ENCODE results near the gene MCCD1.
"Not testable (repeated sequence)": the region's sequence is repeated elsewhere in the genome, so short reads cannot be mapped to it uniquely, and the experiment has no call there.

MCCD1 gene

DNA sequence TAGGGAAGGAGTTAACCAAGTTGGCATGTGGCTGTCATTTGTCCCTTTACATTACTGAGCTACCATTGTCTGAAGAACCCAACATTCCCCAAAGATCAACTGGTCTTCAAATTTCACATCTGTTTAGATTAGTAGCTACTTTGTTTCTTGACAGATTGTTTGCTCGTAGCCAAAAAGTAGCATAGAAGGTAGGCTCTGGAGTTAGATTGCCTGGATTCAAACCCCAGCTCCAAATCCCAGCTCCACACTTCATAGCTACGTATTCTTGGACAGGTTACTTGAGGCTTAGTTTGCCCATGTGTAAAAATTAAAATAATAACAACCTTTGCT, 19.7 kb downstream of the MCCD1 start:
- H3K27ac ChIP-seq (ENCODE audit: low read depth, low read length), result no peak overlapping the region
- H2BK5ac ChIP-seq (ENCODE audit: low read depth, low read length, poor library complexity), result no peak overlapping the region
- H3K27me3 ChIP-seq (ENCODE audit: insufficient read depth, low read length), result no peaks in the 10 kb centered on the region
- H3K4ac ChIP-seq (ENCODE audit: low read depth, low read length), result no peak overlapping the region
- H3K36me3 ChIP-seq (ENCODE audit: control insufficient read depth in 1 of 2, insufficient read depth in 2 of 2, low read length in 2 of 2), result peaks cover 5 to 7% of the 10 kb centered on the region in 2 experiments
- no peak overlapping the region for H3K14ac ChIP-seq (ENCODE audit: low read length)
- H3K79me1 ChIP-seq (ENCODE audit: low read length), result peaks cover 2% of the 10 kb centered on the region
- no peaks in the 10 kb centered on the region for H3K79me2 ChIP-seq (ENCODE audit: control insufficient read depth, insufficient read depth, low read length, poor library complexity)
- no peaks in the 10 kb centered on the region for H3K9me3 ChIP-seq (ENCODE audit: insufficient read depth, low read depth, low read length)
- no peak overlapping the region for H4K91ac ChIP-seq (ENCODE audit: low read depth, low read length)
- H3K18ac ChIP-seq (ENCODE audit: low read length), result no peak overlapping the region
- no CpG with 5 or more reads among the region's 2 CpGs for WGBS (ENCODE audit: extremely low coverage, insufficient coverage, insufficient read length)
- H2BK120ac ChIP-seq (ENCODE audit: insufficient read depth, low read length, poor library complexity), result no peak overlapping the region
- H3K23ac ChIP-seq (ENCODE audit: low read length), result no peak overlapping the region
- H4K12ac ChIP-seq (ENCODE audit: low read depth, low read length), result no peak overlapping the region
- no peak overlapping the region for H2AK5ac ChIP-seq (ENCODE audit: low read length)
- no peak overlapping the region for H2BK12ac ChIP-seq (ENCODE audit: low read length)
- H3K4me1 ChIP-seq (ENCODE audit: control insufficient read depth in 1 of 2, insufficient read depth in 2 of 2, low read length in 2 of 2), result peaks cover 4 to 5% of the 10 kb centered on the region in 2 experiments
- no peak overlapping the region for H2AFZ ChIP-seq (ENCODE audit: insufficient read depth, low read length, poor library complexity)
- DNase-seq, result no peak
- H3K4me3 ChIP-seq (ENCODE audit: low read depth, low read length), result no peak overlapping the region
- peak overlapping the region; percentile 8 for H3K4me2 ChIP-seq (ENCODE audit: low read length)
- H3K9ac ChIP-seq (ENCODE audit: low read length), result no peak overlapping the region
- H4K8ac ChIP-seq (ENCODE audit: low read depth, low read length), result no peak overlapping the region

DNA sequence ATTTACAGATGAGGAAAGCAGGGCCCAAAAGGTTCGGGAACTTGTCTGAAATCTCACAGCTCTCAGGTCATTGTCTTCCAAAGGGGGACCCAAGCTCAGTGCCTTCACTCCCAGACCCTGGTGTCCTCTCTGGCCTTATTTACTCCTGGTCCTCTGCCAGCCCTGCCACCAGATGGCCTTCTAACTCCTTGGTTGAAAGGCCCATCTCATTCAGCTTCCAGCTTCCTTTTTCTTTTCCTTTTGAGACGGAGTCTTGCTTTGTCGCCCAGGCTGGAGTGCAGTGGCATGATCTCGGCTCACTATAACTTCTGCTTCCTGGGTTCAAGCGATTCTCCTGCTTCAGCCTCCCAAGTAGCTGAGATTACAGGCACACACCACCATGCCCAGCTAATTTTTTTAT, 22.6 kb downstream of the MCCD1 start:
- not testable (repeated sequence) for H3K9ac ChIP-seq (ENCODE audit: low read length)

DNA sequence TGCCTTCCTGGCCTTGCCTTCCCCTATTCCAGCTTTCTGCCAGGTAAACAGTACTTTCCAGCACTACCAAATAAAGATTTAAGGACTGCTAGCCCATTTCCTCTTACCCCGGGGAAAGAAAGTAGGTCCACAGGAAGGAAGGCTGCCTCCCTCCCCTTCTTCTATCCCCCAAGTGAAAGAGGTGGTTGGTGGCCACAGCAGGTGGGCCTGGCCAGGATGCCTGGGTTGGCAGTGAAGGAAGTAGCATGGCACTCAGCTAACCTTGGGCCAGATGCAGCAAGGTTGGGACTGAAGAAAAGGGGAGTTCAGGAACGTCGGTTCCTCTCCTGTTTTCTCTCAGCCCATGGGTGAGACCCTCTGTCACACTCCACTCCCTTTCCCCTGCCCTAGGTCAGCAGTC, 27.5 kb downstream of the MCCD1 start:
- Histone ChIP-seq H2BK12ac (ENCODE audit: low read length) (no peak overlapping the region), H3K4me2 (ENCODE audit: low read length) (no peak overlapping the region), H3K23ac (ENCODE audit: low read length) (no peak overlapping the region), H3K36me3 (ENCODE audit: control insufficient read depth in 1 of 2, insufficient read depth in 2 of 2, low read length in 2 of 2) (peaks cover 20 to 28% of the 10 kb centered on the region in 2 experiments), H3K9ac (ENCODE audit: low read length) (no peak overlapping the region), H3K18ac (ENCODE audit: low read length) (no peak overlapping the region), H3K4ac (ENCODE audit: low read depth, low read length) (no peak overlapping the region), H4K12ac (ENCODE audit: low read depth, low read length) (no peak overlapping the region), H3K4me3 (ENCODE audit: low read depth, low read length) (no peak overlapping the region), H3K14ac (ENCODE audit: low read length) (no peak overlapping the region), H4K91ac (ENCODE audit: low read depth, low read length) (no peak overlapping the region), H2BK120ac (ENCODE audit: insufficient read depth, low read length, poor library complexity) (no peak overlapping the region), H3K79me2 (ENCODE audit: control insufficient read depth, insufficient read depth, low read length, poor library complexity) (no peaks in the 10 kb centered on the region), H2AK5ac (ENCODE audit: low read length) (no peak overlapping the region), H3K4me1 (ENCODE audit: control insufficient read depth in 1 of 2, insufficient read depth in 2 of 2, low read length in 2 of 2) (peaks cover 20 to 23% of the 10 kb centered on the region in 2 experiments), H2BK5ac (ENCODE audit: low read depth, low read length, poor library complexity) (no peak overlapping the region), H3K27ac (ENCODE audit: low read depth, low read length) (no peak overlapping the region), H2AFZ (ENCODE audit: insufficient read depth, low read length, poor library complexity) (no peak overlapping the region), H3K9me3 (ENCODE audit: insufficient read depth, low read depth, low read length) (no peaks in the 10 kb centered on the region), H3K79me1 (ENCODE audit: low read length) (peaks cover 8% of the 10 kb centered on the region), H3K27me3 (ENCODE audit: insufficient read depth, low read length) (no peaks in the 10 kb centered on the region), H4K8ac (ENCODE audit: low read depth, low read length) (no peak overlapping the region)
- WGBS (ENCODE audit: extremely low coverage, insufficient coverage, insufficient read length), result no CpG with 5 or more reads among the region's 3 CpGs
- DNase-seq, result no peak

More for the DNA sequence above, 22.6 kb downstream of the MCCD1 start:
- H3K36me3 ChIP-seq (ENCODE audit: control insufficient read depth in 1 of 2, insufficient read depth in 2 of 2, low read length in 2 of 2), result peaks cover 10 to 12% of the 10 kb centered on the region in 2 experiments
- H3K18ac ChIP-seq (ENCODE audit: low read length); H4K8ac ChIP-seq (ENCODE audit: low read depth, low read length); H3K79me2 ChIP-seq (ENCODE audit: control insufficient read depth, insufficient read depth, low read length, poor library complexity); H3K4me2 ChIP-seq (ENCODE audit: low read length); H2AK5ac ChIP-seq (ENCODE audit: low read length); H3K4ac ChIP-seq (ENCODE audit: low read depth, low read length); H2BK120ac ChIP-seq (ENCODE audit: insufficient read depth, low read length, poor library complexity); H4K12ac ChIP-seq (ENCODE audit: low read depth, low read length); H2BK5ac ChIP-seq (ENCODE audit: low read depth, low read length, poor library complexity); H2BK12ac ChIP-seq (ENCODE audit: low read length); H3K4me3 ChIP-seq (ENCODE audit: low read depth, low read length); H3K27ac ChIP-seq (ENCODE audit: low read depth, low read length); H2AFZ ChIP-seq (ENCODE audit: insufficient read depth, low read length, poor library complexity); H3K4me1 ChIP-seq (ENCODE audit: control insufficient read depth in 1 of 2, insufficient read depth in 2 of 2, low read length in 2 of 2); H4K91ac ChIP-seq (ENCODE audit: low read depth, low read length); H3K23ac ChIP-seq (ENCODE audit: low read length); H3K14ac ChIP-seq (ENCODE audit: low read length); H3K9me3 ChIP-seq (ENCODE audit: insufficient read depth, low read depth, low read length); H3K27me3 ChIP-seq (ENCODE audit: insufficient read depth, low read length); H3K79me1 ChIP-seq (ENCODE audit: low read length): not testable (repeated sequence)
- WGBS (ENCODE audit: extremely low coverage, insufficient coverage, insufficient read length), result no CpG with 5 or more reads among the region's 5 CpGs
- DNase-seq, result peak in 1 of 2 donors; percentile 43

DNA sequence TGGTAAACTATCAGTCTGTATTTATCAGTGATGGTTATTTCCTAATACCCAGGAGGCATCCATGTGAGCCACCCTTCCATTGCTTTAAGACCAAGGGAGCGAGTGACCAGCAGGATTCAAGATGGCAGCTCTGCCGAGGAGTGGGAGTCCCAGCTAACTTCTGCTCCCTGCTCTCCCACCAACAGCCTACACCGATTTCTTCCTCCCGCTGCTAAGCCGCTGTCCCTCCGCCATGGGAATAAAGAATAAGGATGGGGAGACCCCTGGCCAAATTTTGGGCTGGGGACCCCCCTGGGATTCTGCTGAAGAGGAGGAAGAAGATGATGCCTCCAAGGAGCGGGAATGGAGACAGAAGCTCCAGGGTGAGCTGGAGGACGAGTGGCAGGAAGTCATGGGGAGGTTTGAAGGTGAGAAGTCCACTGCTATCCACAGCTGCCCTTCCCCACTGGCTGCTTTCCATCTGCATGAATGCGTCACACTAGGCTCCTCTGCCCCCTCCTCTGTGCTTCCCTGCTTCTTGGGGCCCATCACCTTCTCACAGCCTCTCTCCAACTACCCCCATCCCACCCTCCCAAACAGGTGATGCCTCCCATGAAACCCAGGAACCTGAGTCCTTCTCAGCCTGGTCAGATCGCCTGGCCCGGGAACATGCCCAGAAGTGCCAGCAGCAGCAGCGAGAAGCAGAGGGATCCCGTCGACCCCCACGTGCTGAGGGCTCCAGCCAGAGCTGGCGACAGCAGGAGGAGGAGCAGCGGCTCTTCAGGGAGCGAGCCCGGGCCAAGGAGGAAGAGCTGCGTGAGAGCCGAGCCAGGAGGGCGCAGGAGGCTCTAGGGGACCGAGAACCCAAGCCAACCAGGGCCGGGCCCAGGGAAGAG, 28.9 kb downstream of the MCCD1 start:
- H3K4ac ChIP-seq (ENCODE audit: low read depth, low read length), result no peak overlapping the region
- no peak overlapping the region for H3K14ac ChIP-seq (ENCODE audit: low read length)
- peaks cover 8% of the 10 kb centered on the region for H3K79me1 ChIP-seq (ENCODE audit: low read length)
- no peaks in the 10 kb centered on the region for H3K9me3 ChIP-seq (ENCODE audit: insufficient read depth, low read depth, low read length)
- no peak overlapping the region for H3K23ac ChIP-seq (ENCODE audit: low read length)
- H2BK12ac ChIP-seq (ENCODE audit: low read length), result no peak overlapping the region
- no peak overlapping the region for H2AK5ac ChIP-seq (ENCODE audit: low read length)
- H4K91ac ChIP-seq (ENCODE audit: low read depth, low read length), result no peak overlapping the region
- H3K79me2 ChIP-seq (ENCODE audit: control insufficient read depth, insufficient read depth, low read length, poor library complexity), result no peaks in the 10 kb centered on the region
- no peak overlapping the region for H3K27ac ChIP-seq (ENCODE audit: low read depth, low read length)
- H2BK120ac ChIP-seq (ENCODE audit: insufficient read depth, low read length, poor library complexity), result no peak overlapping the region
- no peak overlapping the region for H4K8ac ChIP-seq (ENCODE audit: low read depth, low read length)
- H3K9ac ChIP-seq (ENCODE audit: low read length), result no peak overlapping the region
- DNase-seq, result no peak
- H2BK5ac ChIP-seq (ENCODE audit: low read depth, low read length, poor library complexity), result no peak overlapping the region
- no peak overlapping the region for H2AFZ ChIP-seq (ENCODE audit: insufficient read depth, low read length, poor library complexity)
- no peaks in the 10 kb centered on the region for H3K27me3 ChIP-seq (ENCODE audit: insufficient read depth, low read length)
- H3K4me1 ChIP-seq (ENCODE audit: control insufficient read depth in 1 of 2, insufficient read depth in 2 of 2, low read length in 2 of 2), result peaks cover 20 to 23% of the 10 kb centered on the region in 2 experiments
- no peak overlapping the region for H3K18ac ChIP-seq (ENCODE audit: low read length)
- WGBS (ENCODE audit: extremely low coverage, insufficient coverage, insufficient read length), result no CpG with 5 or more reads among the region's 24 CpGs
- H3K4me2 ChIP-seq (ENCODE audit: low read length), result no peak overlapping the region
- H3K36me3 ChIP-seq (ENCODE audit: control insufficient read depth in 1 of 2, insufficient read depth in 2 of 2, low read length in 2 of 2), result peaks cover 20 to 28% of the 10 kb centered on the region in 2 experiments
- no peak overlapping the region for H3K4me3 ChIP-seq (ENCODE audit: low read depth, low read length)
- H4K12ac ChIP-seq (ENCODE audit: low read depth, low read length), result no peak overlapping the region

Data from trophoblast cell (in vitro differentiated cells and primary cell).